Iris pigment epithelial cell (primary cell): ENCODE data around the gene ARHGAP29.
"Not testable (repeated sequence)": the region's sequence is repeated elsewhere in the genome, so short reads cannot be mapped to it uniquely, and the experiment has no call there.

Source experiments
- DNase-seq: peaks from one replicate; pipeline ENCODE4 v3.0.0-alpha.2; 2011; ENCODE audit warnings: low read depth

ARHGAP29 gene

DNA sequence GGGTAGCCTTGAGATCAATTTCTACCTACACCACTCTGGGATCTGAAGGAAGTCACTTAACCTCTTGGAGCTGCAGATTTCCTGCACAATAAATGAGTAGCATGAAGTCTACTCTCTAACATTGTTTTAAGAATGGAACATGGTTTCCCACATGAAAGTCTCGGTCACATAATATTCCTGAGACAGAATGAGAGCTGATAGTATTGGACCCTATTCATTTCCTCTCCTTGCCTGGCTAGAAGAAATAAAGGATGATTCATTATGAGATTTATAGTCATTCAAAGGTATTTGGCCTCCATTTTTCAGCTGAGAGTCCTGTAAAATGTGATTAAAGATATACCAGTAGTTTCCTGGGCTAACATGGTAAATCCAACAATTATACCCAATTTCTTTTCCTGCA is 56.7 kb downstream of the ARHGAP29 start:
- no peak for DNase-seq

DNA sequence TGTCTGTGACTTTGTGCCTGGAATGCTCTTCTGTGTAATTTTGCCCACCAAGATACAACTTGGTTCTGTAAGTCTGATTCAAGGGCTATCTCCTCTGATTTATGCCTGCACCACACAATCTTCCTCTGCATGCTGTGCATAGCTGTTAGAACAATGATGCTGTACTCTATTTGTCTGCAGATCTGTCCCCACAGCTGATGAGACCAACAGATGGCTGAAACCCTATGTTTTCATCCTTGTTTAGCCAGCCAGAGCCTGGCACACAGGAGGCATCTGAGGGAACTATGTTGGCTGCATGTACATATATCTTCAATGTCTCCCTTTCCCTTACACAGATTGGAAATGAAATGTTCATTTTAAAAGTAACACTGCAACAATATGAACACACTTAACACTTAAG is 58.5 kb downstream of the ARHGAP29 start:
- DNase-seq = no peak

DNA sequence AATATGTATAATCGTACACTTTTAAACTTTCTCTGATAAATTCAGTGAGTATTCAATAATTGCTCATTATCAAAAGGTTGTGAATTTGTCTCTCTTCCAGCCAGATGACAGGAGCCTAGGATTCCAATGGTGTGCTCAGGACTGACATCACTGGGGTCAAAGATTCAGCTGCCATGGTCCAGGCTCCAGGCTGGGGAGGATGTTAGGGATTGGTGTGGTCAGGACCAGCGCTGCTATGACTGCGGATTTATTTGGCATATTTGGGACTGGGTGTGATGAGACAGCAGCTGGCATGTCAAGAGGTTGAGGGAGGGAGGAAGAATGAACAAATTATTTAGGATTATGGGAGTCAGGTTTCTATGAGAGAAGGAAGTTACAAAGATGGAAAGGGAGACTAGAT is 68.3 kb downstream of the ARHGAP29 start:
- no peak for DNase-seq

DNA sequence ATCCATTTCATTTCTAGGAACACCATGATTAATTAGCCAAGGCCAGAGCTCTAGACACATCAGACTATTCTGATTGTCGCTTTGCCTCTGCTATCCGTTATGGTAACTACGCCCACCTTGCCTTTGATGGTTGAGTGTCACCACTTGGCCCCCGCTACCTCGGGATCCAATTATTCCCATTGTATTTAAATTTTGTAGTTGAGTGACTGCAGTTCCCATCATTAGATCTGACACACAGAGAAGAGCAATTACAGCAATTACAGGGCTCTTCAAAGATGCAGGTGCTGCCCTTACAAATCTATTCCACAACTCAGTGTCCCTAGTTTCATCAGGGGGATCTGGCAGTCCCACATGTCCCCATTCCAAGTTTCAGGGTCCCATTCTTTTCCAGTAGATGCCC is 71.5 kb downstream of the ARHGAP29 start:
- DNase-seq = no peak

DNA sequence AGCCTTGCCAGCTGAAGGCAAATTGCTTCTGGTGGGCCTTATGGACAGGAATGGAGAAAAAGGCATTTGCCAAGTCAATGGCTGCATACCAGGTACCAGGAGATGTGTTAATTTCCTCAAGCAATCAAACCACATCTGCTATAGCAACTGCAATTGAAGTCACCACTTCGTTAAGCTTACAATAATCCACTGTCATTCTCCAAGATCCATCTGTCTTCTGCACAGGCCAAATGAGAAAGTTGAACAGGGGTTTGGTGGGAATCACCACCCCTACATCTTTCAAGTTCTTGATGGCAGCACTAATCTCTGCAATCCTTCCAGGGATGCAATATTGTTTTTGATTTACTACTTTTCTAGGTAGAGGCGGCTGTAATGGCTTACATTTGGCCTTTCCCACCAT is 72.5 kb downstream of the ARHGAP29 start:
- DNase-seq = not testable (repeated sequence)

DNA sequence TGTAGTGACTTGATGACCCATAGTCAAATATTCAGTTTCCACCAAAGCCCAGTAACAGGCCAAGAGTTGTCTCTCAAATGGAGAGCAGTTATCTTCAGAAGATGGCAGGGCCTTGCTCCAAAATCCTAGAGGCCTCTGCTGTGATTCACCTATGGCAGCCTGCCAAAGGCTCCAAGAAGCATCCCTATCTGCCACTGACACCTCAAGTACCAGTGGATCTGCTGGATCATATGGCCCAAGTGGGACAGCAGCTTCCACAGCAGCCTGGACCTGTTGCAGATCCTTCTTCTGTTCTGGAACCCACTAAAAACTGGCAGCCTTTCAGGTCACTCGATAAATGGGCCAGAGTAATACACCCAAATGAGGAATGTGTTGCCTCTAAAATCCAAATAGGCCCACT is 73.3 kb downstream of the ARHGAP29 start:
- peak; percentile 15 for DNase-seq

DNA sequence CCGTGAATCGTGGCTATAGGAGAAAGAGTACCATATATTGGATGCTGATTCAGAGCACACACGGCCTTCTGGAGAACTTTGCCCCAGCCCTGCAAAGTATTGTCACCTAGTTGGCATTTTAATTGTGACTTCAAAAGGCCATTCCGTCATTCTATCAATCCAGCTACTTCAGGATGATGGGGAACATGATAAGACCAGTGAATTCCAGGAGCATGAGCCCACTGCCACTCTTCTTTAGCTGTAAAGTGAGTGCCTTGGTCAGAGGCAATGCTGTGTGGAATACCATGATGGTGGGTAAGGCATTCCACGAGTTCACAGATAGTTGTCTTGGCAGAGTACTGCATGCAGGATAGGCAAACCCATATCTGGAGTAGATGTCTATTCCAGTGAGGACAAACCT is 74.1 kb downstream of the ARHGAP29 start:
- not testable (repeated sequence) for DNase-seq

DNA sequence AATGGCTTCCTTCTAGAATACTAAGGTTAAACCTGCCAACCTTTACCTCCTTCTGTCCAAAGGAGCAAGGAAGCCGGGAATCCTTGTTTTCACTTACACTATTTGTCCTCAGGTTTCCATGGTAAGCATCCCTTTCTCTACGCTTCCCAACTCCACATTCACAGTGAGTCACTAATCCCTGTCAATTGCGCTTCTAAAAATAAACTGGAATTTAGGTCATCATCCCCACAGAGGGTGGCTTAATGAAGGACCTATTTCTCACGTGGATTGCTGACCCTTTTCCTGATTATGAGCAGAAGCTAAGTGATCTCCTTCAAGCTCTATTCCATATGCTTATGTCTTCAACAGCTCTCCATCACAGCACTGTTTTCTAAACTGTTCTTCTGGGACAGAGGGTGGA is 76.6 kb downstream of the ARHGAP29 start:
- DNase-seq = peak; percentile 79

DNA sequence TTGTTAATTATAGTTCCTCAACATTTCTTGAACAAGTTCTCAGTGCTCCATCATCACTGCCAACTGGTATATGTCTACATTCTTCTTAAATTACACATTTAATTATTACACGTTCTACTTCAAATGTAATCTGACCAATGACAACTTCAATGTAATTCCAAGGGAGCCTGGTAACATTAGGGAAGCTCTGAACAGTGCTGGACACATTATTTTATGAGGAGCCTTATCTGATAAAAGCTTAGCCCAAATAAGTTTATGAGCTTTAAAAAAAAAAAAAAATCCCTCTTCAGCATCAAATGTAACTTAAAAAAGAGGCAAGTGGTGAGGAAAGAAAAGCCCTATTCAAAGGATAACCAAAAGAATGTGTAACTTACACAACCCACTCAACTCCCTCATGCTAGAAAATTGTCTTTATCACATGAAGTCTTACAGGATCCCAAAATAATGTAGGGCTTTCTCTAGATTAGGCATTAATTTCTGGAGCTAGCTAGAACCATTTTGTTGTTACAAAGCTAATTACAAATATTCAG is 81.2 kb downstream of the ARHGAP29 start:
- peak; percentile 37 for DNase-seq

DNA sequence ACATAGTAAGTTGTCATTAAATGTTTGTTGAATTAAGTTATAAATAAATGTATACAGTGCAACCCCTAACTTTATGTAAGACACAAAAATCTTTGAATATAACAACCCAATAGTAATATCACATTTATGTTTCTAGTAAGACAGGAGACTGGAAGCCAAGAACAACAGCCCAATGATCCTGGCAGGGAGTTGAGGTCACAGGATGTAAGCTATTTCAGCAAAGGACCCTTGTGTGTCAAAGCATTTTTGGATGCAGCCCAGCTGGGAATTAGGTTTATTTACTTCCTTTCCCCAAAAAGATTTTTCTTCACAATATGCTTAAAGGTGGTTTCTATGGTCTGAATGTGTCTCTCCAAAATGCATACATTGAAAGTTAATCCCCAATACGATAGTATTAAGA is 82.4 kb downstream of the ARHGAP29 start:
- DNase-seq = peak; percentile 32

DNA sequence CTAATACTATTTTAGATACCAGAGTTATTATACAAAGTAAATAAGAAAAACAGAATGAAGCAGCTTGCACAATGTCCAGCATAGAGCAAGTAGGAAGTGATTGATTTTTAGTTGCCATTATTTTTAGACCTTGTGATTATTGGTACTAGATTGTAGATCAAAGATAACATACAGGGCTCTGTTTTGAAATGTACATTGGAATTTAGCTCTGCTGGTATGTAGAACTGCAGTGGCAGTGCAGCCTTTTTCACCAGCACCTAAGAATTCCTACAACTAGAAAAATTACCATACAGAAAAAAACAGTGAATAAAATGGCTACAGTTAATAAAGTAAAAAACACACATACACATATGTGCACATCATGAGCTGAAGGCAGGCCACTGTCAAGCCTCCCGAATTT is 84.3 kb downstream of the ARHGAP29 start:
- DNase-seq = no peak

DNA sequence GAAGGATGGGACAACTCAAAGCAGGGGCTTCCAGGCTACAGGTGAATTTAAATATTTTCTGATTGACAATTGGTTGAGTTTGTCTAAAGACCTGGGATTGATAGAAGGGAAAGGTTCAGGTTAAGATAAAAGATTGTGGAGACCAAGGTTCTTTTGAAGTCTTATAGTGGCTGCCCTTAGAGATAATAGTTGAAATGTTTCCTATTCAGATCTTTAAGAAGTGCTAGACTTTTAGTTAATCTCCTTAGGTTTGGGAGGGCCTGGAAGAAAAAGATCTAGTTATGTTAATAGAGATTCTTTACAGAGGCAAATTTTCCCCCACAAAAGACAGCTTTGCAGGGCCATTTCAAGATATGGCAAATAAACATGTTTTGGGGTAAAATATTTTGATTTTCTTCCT is 88.2 kb downstream of the ARHGAP29 start:
- not testable (repeated sequence) for DNase-seq

DNA sequence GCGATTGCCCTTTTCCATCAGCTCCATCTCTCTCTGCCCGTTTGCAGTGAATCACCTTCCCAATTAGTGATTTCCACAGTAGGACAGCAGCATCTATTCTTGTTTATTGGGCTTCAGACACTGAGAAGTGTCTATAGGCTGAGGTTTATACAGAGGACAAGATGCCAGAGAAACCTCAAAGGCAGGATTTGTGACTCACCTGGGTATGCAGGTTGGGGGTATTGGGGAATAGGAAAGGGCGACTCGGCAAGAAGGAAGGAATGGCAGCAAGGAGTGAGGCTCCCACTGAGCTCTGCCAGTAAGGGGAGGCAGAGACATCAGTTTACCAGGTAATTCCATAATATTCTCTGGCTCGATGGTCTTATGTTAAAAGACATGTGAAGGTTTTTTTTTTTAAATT is 91.1 kb downstream of the ARHGAP29 start:
- no peak for DNase-seq

DNA sequence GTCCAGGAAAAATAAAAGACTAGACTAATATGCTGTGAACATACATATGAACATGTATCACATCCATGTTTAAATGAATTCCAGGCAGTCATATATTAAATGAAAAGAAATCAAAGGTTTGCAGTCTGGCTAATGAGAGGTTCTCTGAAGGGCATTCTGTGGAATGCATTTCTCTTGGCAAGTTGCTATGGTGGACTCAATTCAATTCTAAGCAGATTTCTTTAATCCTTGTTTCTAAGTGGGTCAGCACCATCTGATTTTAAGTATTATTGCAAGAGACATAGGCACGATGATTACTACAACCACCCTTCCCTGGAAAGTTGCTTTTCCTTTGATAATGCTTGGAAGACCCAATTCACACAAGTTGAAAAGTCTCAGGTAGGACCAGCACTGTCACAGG is 92.5 kb downstream of the ARHGAP29 start:
- no peak for DNase-seq

DNA sequence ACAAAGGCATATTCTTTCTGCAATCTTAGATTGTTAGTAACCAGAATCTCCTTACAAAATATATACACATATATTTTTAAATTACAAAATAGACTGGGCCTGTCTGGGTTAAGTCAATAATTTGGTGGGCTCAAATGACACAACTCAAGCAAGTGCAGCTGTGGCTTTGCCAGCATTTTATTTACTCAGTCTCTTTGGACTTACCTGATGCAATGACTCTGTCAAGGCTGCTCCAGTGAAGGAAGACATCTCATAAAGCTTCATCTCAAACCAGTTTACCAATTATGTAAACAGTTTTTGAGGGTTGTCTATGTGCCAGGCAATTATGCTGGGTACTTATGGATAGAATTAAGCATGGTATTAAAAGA is 93.6 kb downstream of the ARHGAP29 start:
- DNase-seq = no peak

DNA sequence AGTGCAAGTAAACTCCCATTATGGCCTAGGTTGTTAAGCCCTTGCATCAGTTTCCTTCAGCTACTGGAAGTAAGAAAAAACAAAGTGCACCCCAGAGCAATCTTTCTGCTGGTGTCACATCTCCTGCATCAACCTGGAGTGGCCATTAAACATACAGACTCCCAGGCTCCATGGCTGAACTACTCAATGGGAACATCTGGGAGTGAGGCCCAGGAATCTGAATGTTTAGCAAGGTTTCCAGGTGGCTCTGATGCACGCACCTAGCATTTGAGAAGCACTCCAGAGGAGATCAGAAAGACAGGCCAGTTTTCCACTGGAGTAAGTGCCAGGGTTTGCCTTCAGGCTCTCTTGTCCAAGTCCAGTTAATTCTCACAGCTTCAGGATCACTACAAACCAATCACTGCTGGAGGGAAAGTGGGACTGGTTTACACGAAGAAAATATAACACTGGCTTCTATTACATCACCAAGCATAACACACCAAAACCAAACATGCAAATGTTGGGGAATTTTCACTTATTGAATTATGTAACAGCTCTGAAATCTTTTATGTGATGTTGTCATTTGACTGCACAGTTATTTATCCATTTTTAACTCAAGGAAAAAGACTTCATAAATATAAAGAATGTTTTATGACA is 94.1 kb downstream of the ARHGAP29 start:
- peak; percentile 44 for DNase-seq

DNA sequence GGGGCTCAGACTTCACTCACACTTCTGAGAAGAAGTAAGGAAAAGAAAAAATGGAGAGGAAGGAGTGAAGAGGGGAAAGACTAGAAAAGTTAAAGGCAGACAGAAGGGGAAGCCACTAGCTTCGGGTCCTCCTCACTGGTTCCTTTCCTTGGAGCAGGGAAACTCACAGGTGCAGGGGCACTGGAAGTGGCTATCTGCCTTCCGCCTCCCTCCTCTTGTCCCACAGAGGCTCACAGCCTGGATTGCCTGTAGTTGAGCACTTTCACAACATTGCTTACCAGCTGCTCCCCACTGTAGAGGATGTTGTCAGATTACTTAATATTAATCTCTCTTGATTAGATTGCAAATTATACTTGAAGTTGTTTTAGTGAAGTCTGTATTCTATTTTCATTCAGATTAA is 94.8 kb downstream of the ARHGAP29 start:
- no peak for DNase-seq

DNA sequence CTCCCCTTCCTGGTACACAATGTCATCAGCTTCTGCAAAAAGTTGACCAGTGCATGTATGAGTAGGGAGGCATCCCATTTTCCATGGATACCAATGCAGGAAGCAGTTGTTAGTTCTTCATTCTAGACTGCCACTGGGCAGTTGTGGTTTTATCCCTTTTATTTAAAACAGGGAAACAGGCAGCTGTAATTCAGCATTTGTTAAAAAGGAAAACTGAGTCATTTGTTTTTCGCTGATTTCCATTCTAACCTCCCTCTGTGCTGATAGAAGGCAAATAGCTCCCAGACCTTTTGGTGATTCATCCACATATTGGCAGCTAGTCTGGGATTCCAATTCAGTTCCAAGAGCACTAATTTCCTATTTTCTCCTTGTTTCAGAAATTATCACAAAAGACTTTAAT is 95.4 kb downstream of the ARHGAP29 start:
- peak; percentile 82 for DNase-seq

DNA sequence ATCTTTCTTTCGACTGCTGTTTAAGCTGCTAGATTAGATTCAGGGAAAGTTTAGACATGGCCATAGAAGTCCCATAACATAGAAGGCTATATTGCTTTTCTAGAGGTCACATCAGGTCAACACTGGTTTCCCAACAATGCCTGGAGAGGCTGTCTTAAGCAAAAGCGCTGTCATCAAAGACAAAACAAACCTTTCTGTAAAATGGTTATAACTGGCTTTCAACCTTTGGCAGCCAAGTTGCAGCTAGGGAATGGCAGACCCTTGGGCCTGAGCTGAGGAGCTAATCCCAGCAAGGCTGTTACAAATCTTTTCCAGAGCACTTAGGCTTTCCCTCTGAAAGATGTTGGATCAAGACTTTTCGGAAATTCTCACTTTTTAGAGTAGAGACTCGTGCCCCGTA is 105.3 kb downstream of the ARHGAP29 start:
- DNase-seq = no peak

DNA sequence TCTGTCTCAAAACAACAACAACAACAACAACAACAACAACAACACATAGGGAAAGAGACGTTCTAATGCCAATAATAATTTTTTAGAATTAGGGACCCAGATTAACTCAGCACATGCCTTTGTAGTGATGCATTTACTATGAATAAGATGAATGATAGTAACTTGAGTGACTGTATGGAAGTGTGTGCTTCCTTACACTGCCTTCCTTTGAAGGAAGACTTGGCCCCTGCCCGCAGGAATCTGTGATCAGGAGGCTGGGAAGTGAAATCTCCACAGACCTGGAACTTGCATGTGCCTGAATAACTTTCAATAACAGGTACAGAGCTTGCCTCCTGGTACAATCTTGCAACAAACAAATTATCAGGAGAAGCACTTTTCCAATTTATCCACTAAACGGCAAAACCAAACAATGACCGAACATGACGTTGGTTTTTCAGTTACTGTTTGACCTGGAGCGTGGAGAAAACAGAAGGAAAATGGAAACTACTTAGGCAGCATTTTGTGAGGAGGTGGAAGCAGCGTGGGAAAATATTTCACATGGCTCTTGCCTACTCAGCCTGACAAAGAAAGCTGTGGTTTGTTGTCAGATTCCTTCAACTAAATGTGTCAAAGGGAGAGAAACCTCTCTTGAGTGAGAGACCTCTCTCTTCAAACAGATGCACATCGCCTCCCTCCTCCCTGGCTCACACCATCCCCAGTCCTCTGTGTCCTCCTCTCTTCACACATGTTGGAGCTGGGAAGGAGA is 106.4 kb downstream of the ARHGAP29 start:
- DNase-seq = peak; percentile 86

DNA sequence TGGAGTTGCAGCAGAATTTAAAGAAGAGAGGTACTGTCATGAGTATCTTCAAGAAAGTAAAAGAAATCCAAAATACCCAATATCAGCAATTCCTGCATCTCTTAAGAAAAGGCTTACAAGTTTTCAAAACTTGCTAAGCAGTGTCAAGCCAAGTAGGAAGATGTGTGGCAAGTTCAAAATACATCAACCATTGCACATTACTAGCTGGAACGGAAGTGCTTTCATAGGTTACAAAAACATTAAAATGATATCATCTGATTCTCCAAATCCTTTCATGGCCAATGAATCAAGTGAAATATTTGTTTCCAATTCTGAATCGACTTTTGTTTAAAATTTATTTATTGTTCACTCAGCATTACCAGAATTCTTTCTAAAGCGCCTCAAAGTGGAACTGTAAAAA is 110.7 kb downstream of the ARHGAP29 start:
- peak; percentile 63 for DNase-seq

DNA sequence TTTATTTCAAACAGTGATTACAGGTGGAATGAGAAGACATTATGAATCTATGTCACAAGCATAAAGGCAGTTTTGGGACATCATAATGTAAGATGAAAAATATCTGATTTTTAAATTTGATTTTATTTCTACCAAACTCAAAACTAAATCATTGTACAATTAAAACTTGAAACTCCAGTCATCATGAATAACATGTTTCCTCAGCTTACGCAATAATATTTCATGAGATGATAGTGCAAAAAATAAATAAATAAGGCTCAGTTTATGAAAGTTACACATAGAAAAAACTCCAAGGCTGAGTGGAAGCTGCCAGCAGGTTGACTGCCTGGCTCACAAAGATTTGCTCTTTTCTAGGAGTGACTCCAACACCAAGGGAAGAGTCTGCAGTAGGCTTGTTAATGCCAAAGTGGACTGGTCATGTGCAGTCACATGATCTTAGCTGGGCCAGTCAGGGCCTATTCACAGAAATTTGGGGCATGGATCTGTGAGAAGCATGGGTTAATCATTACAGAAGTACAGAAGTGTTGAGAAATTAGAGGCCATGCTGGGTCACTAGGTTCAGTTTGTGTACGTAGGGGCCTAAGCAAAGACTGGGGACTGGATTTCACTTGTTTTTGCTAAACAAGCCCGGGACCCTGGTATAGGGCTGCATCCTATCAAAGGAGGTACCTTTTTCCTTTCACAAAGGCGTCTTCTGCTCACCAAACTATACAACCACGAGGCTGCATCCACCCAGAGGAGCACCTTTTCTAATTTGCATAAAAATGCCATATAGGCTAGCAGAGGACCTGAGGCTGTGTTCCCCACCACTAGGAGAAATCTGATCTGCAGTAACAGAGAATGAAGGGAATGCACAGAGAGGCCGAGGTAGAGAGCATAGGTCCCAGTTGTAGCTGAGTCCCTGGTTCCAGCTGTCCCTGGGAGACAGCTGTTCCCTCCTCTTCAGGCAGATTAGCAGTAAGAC is 111.6 kb downstream of the ARHGAP29 start:
- peak; percentile 22 for DNase-seq

DNA sequence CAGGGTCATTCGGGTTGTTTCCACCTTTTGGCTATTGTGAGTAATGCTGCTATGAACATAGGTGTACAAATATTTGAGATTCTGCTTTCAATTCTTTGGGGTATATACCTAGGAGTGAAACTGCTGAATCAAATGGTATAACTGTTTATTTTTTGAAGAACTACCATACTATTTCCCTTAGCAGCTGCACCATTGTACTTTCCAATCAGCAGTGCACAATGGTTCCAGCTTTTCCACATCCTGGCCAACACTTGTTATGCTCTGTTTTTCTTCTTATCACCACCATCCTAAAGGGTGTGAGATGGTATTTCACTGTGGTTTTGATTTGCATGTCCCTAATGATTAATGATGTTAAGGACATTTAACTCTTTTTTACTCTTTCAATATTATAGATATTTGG is 112.8 kb downstream of the ARHGAP29 start:
- DNase-seq = no peak
